ENCODE results near the gene ZSCAN16. TPM values are rescaled to one million over a fixed set of nuclear protein-coding genes. Genes with fewer than 3 reads are reported as not detected.
"Not testable (repeated sequence)": the region's sequence is repeated elsewhere in the genome, so short reads cannot be mapped to it uniquely, and the experiment has no call there.

ZSCAN16 gene
- total RNA-seq, 1 experiment from 2014 or later, result 4.6 TPM

DNA sequence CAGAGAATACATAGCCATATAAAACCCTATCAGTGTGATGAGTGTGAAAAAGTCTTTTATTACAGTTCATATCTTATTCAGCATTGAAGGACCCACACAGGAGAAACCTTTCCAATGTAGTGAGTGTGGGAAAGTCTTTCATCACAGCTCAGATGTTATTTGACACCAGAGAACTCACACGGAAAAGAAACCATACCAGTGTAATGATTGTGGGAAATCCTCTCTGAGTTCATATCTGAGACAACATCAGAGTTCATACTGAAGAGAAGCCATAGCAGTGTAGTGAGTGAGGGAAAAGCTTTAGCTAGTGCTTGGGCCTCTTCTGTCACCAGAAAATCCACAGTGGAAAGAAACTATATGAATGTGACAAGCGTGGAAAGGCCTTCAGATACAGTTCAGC is 8.6 kb upstream of the ZSCAN16 start:
- H3K4me3 ChIP-seq, result no peak overlapping the region
- peaks cover 7% of the 10 kb centered on the region; the same call in 1 of the 2 replicates for H3K36me3 ChIP-seq
- H3K27ac ChIP-seq, result no peak overlapping the region
- H3K9me3 ChIP-seq (replicated peaks), result no peaks in the 10 kb centered on the region
- H3K27me3 ChIP-seq, result no peaks in the 10 kb centered on the region
- H3K4me1 ChIP-seq, result no peaks in the 10 kb centered on the region
- no peak for DNase-seq

GRCh38 chr6:28117386-28118050 is 6.9 kb upstream of the ZSCAN16 start:
- peaks cover 13% of the 10 kb centered on the region; the same call in 1 of the 2 replicates for H3K36me3 ChIP-seq
- DNase-seq, result no peak
- H3K27ac ChIP-seq, result no peak overlapping the region
- H3K4me1 ChIP-seq, result no peaks in the 10 kb centered on the region
- H3K27me3 ChIP-seq, result no peaks in the 10 kb centered on the region
- H3K4me3 ChIP-seq, result no peak overlapping the region
- H3K9me3 ChIP-seq (replicated peaks), result no peaks in the 10 kb centered on the region

GRCh38 chr6:28118217-28118616 is 6.2 kb upstream of the ZSCAN16 start:
- Histone ChIP-seq H3K27ac (no peak overlapping the region), H3K36me3 (peaks cover 13% of the 10 kb centered on the region; the same call in 1 of the 2 replicates), H3K4me1 (no peaks in the 10 kb centered on the region), H3K27me3 (no peaks in the 10 kb centered on the region), H3K9me3 (replicated peaks) (no peaks in the 10 kb centered on the region), H3K4me3 (no peak overlapping the region)
- DNase-seq, result no peak

- Histone ChIP-seq H3K27me3 (no peaks in the 10 kb centered on the region), H3K27ac (no peak overlapping the region), H3K4me1 (no peaks in the 10 kb centered on the region), H3K9me3 (replicated peaks) (no peaks in the 10 kb centered on the region), H3K4me3 (no peak overlapping the region), H3K36me3 (0 out of 2 replicates have a peak, but pooled peaks cover 13% of the 10 kb centered on the region)
- DNase-seq, result no peak
Observed at GRCh38 chr6:28121876-28122275, 2.5 kb upstream of the ZSCAN16 start.

DNA sequence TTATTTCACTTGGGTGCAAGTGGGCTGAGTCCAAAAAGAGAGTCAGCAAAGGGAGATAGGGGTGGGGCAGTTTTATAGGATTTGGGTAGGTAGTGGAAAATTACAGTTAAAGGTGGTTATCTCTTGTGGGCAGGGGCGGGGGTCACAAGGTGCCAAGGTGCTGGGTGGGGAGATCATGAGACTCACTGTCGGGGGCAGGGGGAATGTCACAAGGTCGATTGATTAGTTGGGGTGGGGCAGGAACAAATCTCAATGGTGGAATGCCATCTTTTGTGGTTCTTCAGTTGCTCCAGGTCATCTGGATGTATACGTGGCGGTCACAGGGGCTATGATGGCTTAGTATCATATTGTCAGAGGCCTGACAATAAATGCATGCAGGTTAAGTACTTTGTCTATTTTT is 2.1 kb upstream of the ZSCAN16 start:
- H3K27me3 ChIP-seq; H3K4me3 ChIP-seq; DNase-seq; H3K27ac ChIP-seq; H3K4me1 ChIP-seq; H3K9me3 ChIP-seq (replicated peaks): not testable (repeated sequence)
- 0 out of 2 replicates have a peak, but pooled peaks cover 13% of the 10 kb centered on the region for H3K36me3 ChIP-seq

GRCh38 chr6:28124971-28125353 is 553 bp downstream of the ZSCAN16 start:
- no peaks in the 10 kb centered on the region for H3K4me1 ChIP-seq
- no peaks in the 10 kb centered on the region for H3K27me3 ChIP-seq
- DNase-seq, result no peak
- H3K36me3 ChIP-seq, result 0 out of 2 replicates have a peak, but pooled peaks cover 8% of the 10 kb centered on the region
- no peaks in the 10 kb centered on the region for H3K9me3 ChIP-seq (replicated peaks)
- peak overlapping the region; percentile 68 for H3K4me3 ChIP-seq
- H3K27ac ChIP-seq, result peak overlapping the region; percentile 52

DNA sequence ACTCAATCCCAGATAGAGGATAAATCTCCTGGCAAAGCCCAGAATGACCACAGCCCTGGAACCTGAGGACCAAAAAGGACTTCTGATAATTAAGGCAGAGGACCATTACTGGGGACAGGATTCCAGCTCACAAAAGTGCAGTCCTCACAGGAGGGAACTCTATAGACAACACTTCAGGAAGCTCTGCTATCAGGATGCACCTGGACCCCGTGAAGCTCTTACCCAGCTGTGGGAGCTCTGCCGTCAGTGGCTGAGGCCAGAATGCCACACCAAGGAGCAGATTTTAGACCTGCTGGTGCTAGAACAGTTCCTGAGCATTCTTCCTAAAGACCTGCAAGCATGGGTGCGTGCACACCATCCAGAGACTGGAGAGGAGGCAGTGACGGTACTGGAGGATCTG is 992 bp downstream of the ZSCAN16 start:
- Histone ChIP-seq H3K27me3 (no peaks in the 10 kb centered on the region), H3K4me1 (no peaks in the 10 kb centered on the region), H3K9me3 (replicated peaks) (no peaks in the 10 kb centered on the region), H3K36me3 (peaks cover 8% of the 10 kb centered on the region; the same call in 1 of the 2 replicates), H3K4me3 (no peak overlapping the region), H3K27ac (no peak overlapping the region)
- DNase-seq, result no peak

DNA sequence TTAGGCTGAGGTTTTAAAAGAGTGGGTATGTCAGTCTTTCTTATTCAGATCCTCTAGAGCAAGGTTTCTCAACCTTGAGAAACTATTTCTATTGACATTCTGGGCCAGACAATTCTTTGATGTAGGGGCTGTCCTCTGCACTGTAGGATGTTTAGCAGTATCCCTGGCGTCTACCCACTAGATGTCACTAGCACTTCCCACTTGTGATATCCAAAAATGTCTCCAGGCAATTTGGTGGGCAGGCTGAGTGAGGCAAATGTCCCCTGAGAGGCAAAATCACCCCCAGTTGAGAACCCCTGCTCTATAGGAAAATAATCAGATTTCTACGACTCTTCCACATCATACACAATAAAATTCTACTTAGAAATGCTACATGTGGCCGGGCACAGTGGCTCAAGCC is 9.6 kb downstream of the ZSCAN16 start:
- Histone ChIP-seq H3K36me3 (peaks cover 2% of the 10 kb centered on the region; the same call in 1 of the 2 replicates), H3K4me1 (no peaks in the 10 kb centered on the region), H3K4me3 (no peak overlapping the region), H3K27ac (no peak overlapping the region), H3K9me3 (replicated peaks) (no peaks in the 10 kb centered on the region), H3K27me3 (no peaks in the 10 kb centered on the region)
- peak; percentile 28 to 53 for DNase-seq

DNA sequence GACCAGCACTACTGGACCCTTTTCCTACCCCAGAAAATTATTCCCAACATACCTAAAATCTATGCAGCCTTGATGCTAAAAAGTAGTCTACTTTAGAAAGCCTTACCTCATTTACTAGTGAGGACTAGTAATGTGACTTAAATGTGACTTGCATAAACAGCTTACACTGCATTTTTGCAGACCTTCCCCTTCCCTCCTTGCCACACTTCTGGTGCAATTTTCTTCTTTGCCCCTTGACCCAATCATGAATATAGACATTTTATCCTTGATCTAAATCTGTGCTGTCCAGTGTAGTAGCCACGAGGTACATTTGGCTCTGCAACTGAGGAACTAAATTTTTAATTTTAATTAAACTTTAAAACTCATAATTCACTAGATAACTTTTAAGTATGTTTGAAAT is 10.3 kb downstream of the ZSCAN16 start:
- Histone ChIP-seq H3K27me3 (no peaks in the 10 kb centered on the region), H3K4me3 (no peak overlapping the region), H3K9me3 (replicated peaks) (no peaks in the 10 kb centered on the region), H3K27ac (no peak overlapping the region), H3K4me1 (no peaks in the 10 kb centered on the region), H3K36me3 (peaks cover 2% of the 10 kb centered on the region; the same call in 1 of the 2 replicates)
- DNase-seq, result no peak

DNA sequence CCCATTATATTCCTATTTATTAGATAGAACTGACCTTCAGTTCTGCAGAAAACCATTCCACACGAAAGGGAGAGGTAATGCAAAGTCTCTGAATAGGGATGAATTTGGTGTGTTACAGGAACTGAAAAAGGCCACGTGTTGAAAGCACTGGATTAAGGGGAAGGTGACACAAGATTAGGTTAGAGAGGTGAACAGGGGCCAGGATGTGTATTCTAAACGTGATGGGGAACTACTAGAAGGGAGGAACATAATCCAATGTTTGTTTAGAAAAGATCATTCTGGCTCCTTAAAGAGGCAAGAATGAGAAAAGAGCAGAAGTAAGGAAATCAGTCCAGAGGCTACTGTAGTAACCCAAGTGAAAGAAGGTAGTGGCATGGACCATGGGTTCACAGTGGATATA is 11.0 kb downstream of the ZSCAN16 start:
- H3K27me3 ChIP-seq, result no peaks in the 10 kb centered on the region
- H3K9me3 ChIP-seq (replicated peaks), result no peaks in the 10 kb centered on the region
- H3K36me3 ChIP-seq, result peaks cover 2% of the 10 kb centered on the region; the same call in 1 of the 2 replicates
- DNase-seq, result no peak
- no peaks in the 10 kb centered on the region for H3K4me1 ChIP-seq
- no peak overlapping the region for H3K4me3 ChIP-seq
- H3K27ac ChIP-seq, result no peak overlapping the region

DNA sequence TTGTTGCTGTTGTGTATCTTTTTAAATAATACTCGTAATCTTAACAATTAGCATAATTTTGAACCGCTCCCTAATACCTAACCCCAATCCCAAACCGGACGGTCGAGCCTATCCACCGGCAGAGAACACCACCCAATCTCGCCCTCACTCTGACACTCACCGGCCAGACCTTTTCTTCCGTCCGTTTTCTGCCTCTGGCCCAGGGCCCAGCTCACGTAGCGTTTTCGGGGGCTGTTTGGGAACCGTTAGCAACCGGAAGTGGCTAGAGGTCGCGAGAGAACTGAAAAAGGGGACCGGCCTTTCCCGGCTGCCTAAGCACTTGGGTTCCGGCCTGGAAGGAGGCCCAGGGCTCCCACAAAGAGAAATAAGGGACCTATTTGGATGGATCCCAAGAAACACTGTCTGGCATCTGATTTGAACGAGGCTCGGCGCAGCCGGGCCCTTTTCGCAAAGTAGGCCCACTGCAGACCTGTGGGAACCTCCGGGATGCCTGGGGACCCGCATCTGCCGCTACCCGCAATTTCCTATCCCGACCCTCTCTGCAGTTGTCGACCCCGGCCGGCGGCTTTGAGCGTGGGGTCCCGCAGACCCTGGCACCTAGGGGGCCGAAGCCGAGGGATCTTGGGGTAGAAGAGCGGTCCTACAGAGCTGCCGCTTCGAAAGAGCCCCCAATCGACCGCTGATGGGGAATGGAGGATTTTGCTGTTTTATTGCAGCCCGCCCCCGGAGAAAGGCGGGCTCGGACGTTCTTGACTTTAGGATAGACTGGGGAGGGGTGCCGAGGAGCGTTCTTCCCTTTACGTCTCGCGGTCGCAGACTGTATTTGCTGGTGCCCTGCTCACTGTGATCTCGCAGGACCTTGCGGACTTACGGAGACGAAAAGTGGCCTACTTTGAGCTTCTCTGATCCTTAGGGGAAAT is 12.4 kb downstream of the ZSCAN16 start:
- no peaks in the 10 kb centered on the region for H3K27me3 ChIP-seq
- H3K27ac ChIP-seq, result peak overlapping the region; percentile 83
- no peaks in the 10 kb centered on the region for H3K9me3 ChIP-seq (replicated peaks)
- H3K36me3 ChIP-seq, result 0 out of 2 replicates have a peak, but pooled peaks cover 2% of the 10 kb centered on the region
- no peaks in the 10 kb centered on the region for H3K4me1 ChIP-seq
- peak overlapping the region; percentile 80 for H3K4me3 ChIP-seq
- DNase-seq, result peak; percentile 91 to 95

- H3K4me3 ChIP-seq, result peak overlapping the region; percentile 80
- H3K27ac ChIP-seq, result peak overlapping the region; percentile 83
- 0 out of 2 replicates have a peak, but pooled peaks cover 2% of the 10 kb centered on the region for H3K36me3 ChIP-seq
- no peaks in the 10 kb centered on the region; the same call in 1 of the 2 replicates for H3K4me1 ChIP-seq
- no peaks in the 10 kb centered on the region for H3K9me3 ChIP-seq (replicated peaks)
- peak in 1 of 2 experiments; percentile 9 for DNase-seq
- H3K27me3 ChIP-seq, result no peaks in the 10 kb centered on the region
Observed at GRCh38 chr6:28137505-28137981, 13.1 kb downstream of the ZSCAN16 start.

- Histone ChIP-seq H3K36me3 (peaks cover 3% of the 10 kb centered on the region; the same call in 1 of the 2 replicates), H3K4me1 (peaks cover 6% of the 10 kb centered on the region), H3K27ac (no peak overlapping the region), H3K9me3 (replicated peaks) (no peaks in the 10 kb centered on the region), H3K27me3 (no peaks in the 10 kb centered on the region), H3K4me3 (no peak overlapping the region)
- no peak for DNase-seq
Observed at GRCh38 chr6:28139860-28140543, 15.6 kb downstream of the ZSCAN16 start.

GRCh38 chr6:28140616-28141015 is 16.2 kb downstream of the ZSCAN16 start:
- no peak overlapping the region for H3K4me3 ChIP-seq
- H3K36me3 ChIP-seq, result peaks cover 10% of the 10 kb centered on the region; the same call in 1 of the 2 replicates
- H3K27ac ChIP-seq, result no peak overlapping the region
- H3K9me3 ChIP-seq (replicated peaks), result no peaks in the 10 kb centered on the region
- DNase-seq, result no peak
- H3K27me3 ChIP-seq, result no peaks in the 10 kb centered on the region
- peaks cover 6% of the 10 kb centered on the region for H3K4me1 ChIP-seq
